GM21619 (cell line): Measurements from ENCODE around the gene MUC4.
"Not testable (repeated sequence)": the region's sequence is repeated elsewhere in the genome, so short reads cannot be mapped to it uniquely, and the experiment has no call there.

ENCODE experiments used
- ATAC-seq: cut with Tn5 transposase; IDR thresholded peaks from one replicate; pipeline ENCODE4 v1.9.1; 2021; ENCODE audit not compliant: unreplicated experiment

Gene MUC4

GRCh38 chr3:195744437-195744836 lies 67.3 kb downstream of the MUC4 start:
- ATAC-seq, result no peak

GRCh38 chr3:195739561-195740111 lies 72.1 kb downstream of the MUC4 start:
- ATAC-seq, result no peak

- ATAC-seq, result no peak
Observed at GRCh38 chr3:195738274-195739044, 73.3 kb downstream of the MUC4 start.

- not testable (repeated sequence) for ATAC-seq
Observed at GRCh38 chr3:195737782-195738181, 73.9 kb downstream of the MUC4 start.

GRCh38 chr3:195736866-195737490 lies 74.8 kb downstream of the MUC4 start:
- no peak for ATAC-seq

- no peak for ATAC-seq
Observed at GRCh38 chr3:195735036-195735695, 76.6 kb downstream of the MUC4 start.

GRCh38 chr3:195732940-195733339 lies 78.8 kb downstream of the MUC4 start:
- ATAC-seq, result no peak

- no peak for ATAC-seq
Observed at GRCh38 chr3:195731356-195731905, 80.3 kb downstream of the MUC4 start.

GRCh38 chr3:195729476-195730251 lies 82.1 kb downstream of the MUC4 start:
- ATAC-seq, result no peak

- not testable (repeated sequence) for ATAC-seq
Observed at GRCh38 chr3:195728789-195729188, 82.9 kb downstream of the MUC4 start.

GRCh38 chr3:195727606-195728195 lies 84.0 kb downstream of the MUC4 start:
- ATAC-seq, result no peak

GRCh38 chr3:195725916-195726740 lies 85.6 kb downstream of the MUC4 start:
- not testable (repeated sequence) for ATAC-seq

- not testable (repeated sequence) for ATAC-seq
Observed at GRCh38 chr3:195724363-195724762, 87.4 kb downstream of the MUC4 start.

GRCh38 chr3:195722996-195723345 lies 88.8 kb downstream of the MUC4 start:
- not testable (repeated sequence) for ATAC-seq

GRCh38 chr3:195722139-195722995 lies 89.4 kb downstream of the MUC4 start:
- ATAC-seq, result not testable (repeated sequence)

GRCh38 chr3:195720831-195721506 lies 90.8 kb downstream of the MUC4 start, which contains the start of gene MUC20:
MUC20 (plus strand) TSS chr3:195720978; CDS start chr3:195721008, 30 bp downstream.
- not testable (repeated sequence) for ATAC-seq

- ATAC-seq, result not testable (repeated sequence)
Observed at GRCh38 chr3:195719514-195720254, 92.0 kb downstream of the MUC4 start.
